ENCODE data around the gene HSPA1A.

HSPA1A gene

GRCh38 chr6:31831350-31832215 lies 16.2 kb downstream of the HSPA1A start:
- TF ChIP-seq MAX (IDR thresholded peaks at IDR 0.05; ENCODE audit: low read depth, low read length) (no peak), CTCF (IDR thresholded peaks at IDR 0.05; ENCODE audit: low read depth, low read length) (no peak), MYC (IDR thresholded peaks at IDR 0.05; ENCODE audit: low read depth, low read length) (no peak), POLR2A (IDR thresholded peaks at IDR 0.05; ENCODE audit: extremely low read depth, insufficient read length) (no peak)
- H3K4me3 ChIP-seq (ENCODE audit: low read depth, low read length) = peak overlapping the region; percentile 98
- DNase-seq (ENCODE audit: low read depth) = peak; percentile 67

GRCh38 chr6:31834367-31835250 lies 19.3 kb downstream of the HSPA1A start:
- TF ChIP-seq CTCF (IDR thresholded peaks at IDR 0.05; ENCODE audit: low read depth, low read length) (no peak), MYC (IDR thresholded peaks at IDR 0.05; ENCODE audit: low read depth, low read length) (peak; percentile 42), MAX (IDR thresholded peaks at IDR 0.05; ENCODE audit: low read depth, low read length) (no peak; the same call in 1 of the 2 replicates), POLR2A (IDR thresholded peaks at IDR 0.05; ENCODE audit: extremely low read depth, insufficient read length) (peak; percentile 97)
- DNase-seq (ENCODE audit: low read depth) = peak; percentile 93
- peak overlapping the region; percentile 98 for H3K4me3 ChIP-seq (ENCODE audit: low read depth, low read length)

- DNase-seq (ENCODE audit: low read depth) = no peak
- TF ChIP-seq MYC (IDR thresholded peaks at IDR 0.05; ENCODE audit: low read depth, low read length) (no peak), MAX (IDR thresholded peaks at IDR 0.05; ENCODE audit: low read depth, low read length) (0 out of 2 replicates have a peak, but pooled peaks have one; percentile 31), POLR2A (IDR thresholded peaks at IDR 0.05; ENCODE audit: extremely low read depth, insufficient read length) (no peak), CTCF (IDR thresholded peaks at IDR 0.05; ENCODE audit: low read depth, low read length) (no peak)
- H3K4me3 ChIP-seq (ENCODE audit: low read depth, low read length) = peak overlapping the region; percentile 98
Observed at GRCh38 chr6:31836047-31836473, 20.7 kb downstream of the HSPA1A start.

- peak; percentile 50 for DNase-seq (ENCODE audit: low read depth)
- H3K4me3 ChIP-seq (ENCODE audit: low read depth, low read length) = peak overlapping the region; percentile 98
- TF ChIP-seq MYC (IDR thresholded peaks at IDR 0.05; ENCODE audit: low read depth, low read length) = no peak
- TF ChIP-seq MAX (IDR thresholded peaks at IDR 0.05; ENCODE audit: low read depth, low read length) = no peak
- no peak for TF ChIP-seq POLR2A (IDR thresholded peaks at IDR 0.05; ENCODE audit: extremely low read depth, insufficient read length)
- no peak for TF ChIP-seq CTCF (IDR thresholded peaks at IDR 0.05; ENCODE audit: low read depth, low read length)
Observed at GRCh38 chr6:31836474-31837368, 21.4 kb downstream of the HSPA1A start.
